ENCODE results near the gene CDC42.

DNA sequence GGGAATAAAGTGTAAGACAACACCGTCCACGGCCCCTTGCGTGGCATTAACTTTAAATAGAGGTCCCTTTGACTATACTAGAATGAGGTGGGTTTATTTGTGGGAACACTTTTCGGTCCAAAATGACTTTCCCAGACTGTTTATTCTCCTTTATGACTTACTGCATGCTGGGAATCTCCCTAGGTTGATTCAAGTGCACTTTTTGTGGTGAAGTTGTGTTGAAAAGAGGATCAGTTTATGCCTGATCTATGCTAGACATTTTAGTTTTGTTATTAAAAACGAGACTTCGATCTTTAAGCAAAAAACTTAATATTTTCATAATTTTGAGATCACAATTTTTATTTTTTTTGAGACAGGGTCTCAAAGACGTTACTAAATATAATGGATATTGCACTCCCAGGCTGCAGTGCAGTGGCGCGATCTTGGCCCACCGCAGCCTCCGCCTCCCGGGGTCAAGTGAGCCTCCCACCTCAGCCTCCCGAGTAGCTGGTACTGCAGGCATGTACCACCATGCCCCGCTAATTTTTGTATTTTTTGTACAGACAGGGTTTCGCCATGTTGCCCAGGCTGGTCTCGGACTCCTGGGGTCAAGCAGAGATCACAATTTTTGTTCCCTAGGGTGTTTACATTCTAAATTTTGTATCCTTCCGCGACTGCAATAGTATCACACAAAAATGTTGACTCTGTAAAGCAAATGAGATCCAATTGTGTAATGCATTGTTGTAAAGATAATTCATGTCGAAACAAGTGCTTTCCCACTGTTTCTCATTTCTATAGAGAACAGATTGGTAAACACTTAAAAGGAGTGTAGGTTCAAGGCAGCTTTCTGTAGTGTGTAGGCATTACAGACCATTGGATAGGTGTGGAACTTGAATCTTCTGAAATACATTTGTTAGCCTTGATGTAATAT is 1.6 kb downstream of the CDC42 start:
- TF ChIP-seq, protein P1, sequence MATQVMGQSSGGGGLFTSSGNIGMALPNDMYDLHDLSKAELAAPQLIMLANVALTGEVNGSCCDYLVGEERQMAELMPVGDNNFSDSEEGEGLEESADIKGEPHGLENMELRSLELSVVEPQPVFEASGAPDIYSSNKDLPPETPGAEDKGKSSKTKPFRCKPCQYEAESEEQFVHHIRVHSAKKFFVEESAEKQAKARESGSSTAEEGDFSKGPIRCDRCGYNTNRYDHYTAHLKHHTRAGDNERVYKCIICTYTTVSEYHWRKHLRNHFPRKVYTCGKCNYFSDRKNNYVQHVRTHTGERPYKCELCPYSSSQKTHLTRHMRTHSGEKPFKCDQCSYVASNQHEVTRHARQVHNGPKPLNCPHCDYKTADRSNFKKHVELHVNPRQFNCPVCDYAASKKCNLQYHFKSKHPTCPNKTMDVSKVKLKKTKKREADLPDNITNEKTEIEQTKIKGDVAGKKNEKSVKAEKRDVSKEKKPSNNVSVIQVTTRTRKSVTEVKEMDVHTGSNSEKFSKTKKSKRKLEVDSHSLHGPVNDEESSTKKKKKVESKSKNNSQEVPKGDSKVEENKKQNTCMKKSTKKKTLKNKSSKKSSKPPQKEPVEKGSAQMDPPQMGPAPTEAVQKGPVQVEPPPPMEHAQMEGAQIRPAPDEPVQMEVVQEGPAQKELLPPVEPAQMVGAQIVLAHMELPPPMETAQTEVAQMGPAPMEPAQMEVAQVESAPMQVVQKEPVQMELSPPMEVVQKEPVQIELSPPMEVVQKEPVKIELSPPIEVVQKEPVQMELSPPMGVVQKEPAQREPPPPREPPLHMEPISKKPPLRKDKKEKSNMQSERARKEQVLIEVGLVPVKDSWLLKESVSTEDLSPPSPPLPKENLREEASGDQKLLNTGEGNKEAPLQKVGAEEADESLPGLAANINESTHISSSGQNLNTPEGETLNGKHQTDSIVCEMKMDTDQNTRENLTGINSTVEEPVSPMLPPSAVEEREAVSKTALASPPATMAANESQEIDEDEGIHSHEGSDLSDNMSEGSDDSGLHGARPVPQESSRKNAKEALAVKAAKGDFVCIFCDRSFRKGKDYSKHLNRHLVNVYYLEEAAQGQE (IDR thresholded peaks at IDR 0.05; ENCODE audit: unreplicated experiment): no peak
- TF ChIP-seq CREB1 (CRISPR knock-in tag; IDR thresholded peaks at IDR 0.05; ENCODE audit: low read depth): no peak
